Measurements from ENCODE around the gene ANKRD6. TPM values are rescaled to one million over a fixed set of nuclear protein-coding genes. Genes with fewer than 3 reads are reported as not detected.

Gene ANKRD6
- total RNA-seq, 2 experiments from 2014 or later, result 2.4 to 7.0 TPM

- no peak for TF ChIP-seq EZH2phosphoT487 (IDR thresholded peaks at IDR 0.05; ENCODE audit: borderline replicate concordance, low read depth, low read length)
- TF ChIP-seq CTCF (conservative IDR thresholded peaks at IDR 0.05; ENCODE audit: low read length), result no peak
- POLR2A ChIA-PET, result interaction anchor here (1.3 kb wide), 1 partner anchor 10 kb away, joined by 5 read pairs; no protein-coding TSS in a partner anchor
- Histone ChIP-seq H3K36me3 (ENCODE audit: insufficient read depth, low read length) (no peaks in the 10 kb centered on the region), H3K79me2 (ENCODE audit: insufficient read depth, low read depth, low read length) (no peaks in the 10 kb centered on the region), H3K9me3 (ENCODE audit: low read length) (no peaks in the 10 kb centered on the region), H3K4me1 (ENCODE audit: insufficient read depth, low read length, poor library complexity, severe bottlenecking) (no peaks in the 10 kb centered on the region), H3K27ac (ENCODE audit: low read depth, low read length, poor library complexity, severe bottlenecking) (no peak overlapping the region), H3K4me2 (ENCODE audit: low read length) (no peak overlapping the region), H3K4me3 (ENCODE audit: low read depth, low read length, poor library complexity, severe bottlenecking) (no peak overlapping the region), H2AFZ (ENCODE audit: low read length) (no peak overlapping the region), H3K9me2 (ENCODE audit: insufficient read depth, low read length) (no peaks in the 10 kb centered on the region), H4K20me1 (ENCODE audit: insufficient read depth, low read length) (no peaks in the 10 kb centered on the region)
- no peak for DNase-seq (ENCODE audit: low spot score)
- intact Hi-C loops (cut with micrococcal nuclease; ENCODE audit: unreplicated experiment), result no loop called here
- CTCF ChIA-PET (ENCODE audit: unreplicated experiment), result interaction anchor here (0.7 kb wide), 1 partner anchor 31 kb away, joined by 3 read pairs; no protein-coding TSS in a partner anchor
- no TSS peak for BruUV-seq (replicated peaks)
Observed at GRCh38 chr6:89468998-89469397, 36.0 kb downstream of the ANKRD6 start.

GRCh38 chr6:89471287-89471867, 38.4 kb downstream of the ANKRD6 start:
- Histone ChIP-seq H2AFZ (ENCODE audit: low read length) (no peak overlapping the region), H3K4me3 (ENCODE audit: low read depth, low read length, poor library complexity, severe bottlenecking) (no peak overlapping the region), H3K79me2 (ENCODE audit: insufficient read depth, low read depth, low read length) (no peaks in the 10 kb centered on the region), H3K4me1 (ENCODE audit: insufficient read depth, low read length, poor library complexity, severe bottlenecking) (no peaks in the 10 kb centered on the region), H3K9me3 (ENCODE audit: low read length) (no peaks in the 10 kb centered on the region), H3K36me3 (ENCODE audit: insufficient read depth, low read length) (no peaks in the 10 kb centered on the region), H3K9me2 (ENCODE audit: insufficient read depth, low read length) (0 out of 2 replicates have a peak, but pooled peaks cover 4% of the 10 kb centered on the region), H3K4me2 (ENCODE audit: low read length) (no peak overlapping the region), H4K20me1 (ENCODE audit: insufficient read depth, low read length) (no peaks in the 10 kb centered on the region), H3K27ac (ENCODE audit: low read depth, low read length, poor library complexity, severe bottlenecking) (no peak overlapping the region)
- no TSS peak for BruUV-seq (replicated peaks)
- POLR2A ChIA-PET, result interaction anchor here (0.7 kb wide), 3 partner anchors 26 to 390 kb away, joined by 6 to 8 read pairs (median 7); no protein-coding TSS in a partner anchor
- CTCF ChIA-PET (ENCODE audit: unreplicated experiment), result interaction anchor here (0.5 kb wide), 1 partner anchor 201 kb away, joined by 10 read pairs; no protein-coding TSS in a partner anchor
- no peak for DNase-seq (ENCODE audit: low spot score)
- intact Hi-C loops (cut with micrococcal nuclease; ENCODE audit: unreplicated experiment), result no loop called here
- no peak for TF ChIP-seq CTCF (conservative IDR thresholded peaks at IDR 0.05; ENCODE audit: low read length)
- no peak for TF ChIP-seq EZH2phosphoT487 (IDR thresholded peaks at IDR 0.05; ENCODE audit: borderline replicate concordance, low read depth, low read length)

GRCh38 chr6:89475101-89475500, 42.1 kb downstream of the ANKRD6 start:
- Histone ChIP-seq H3K36me3 (ENCODE audit: insufficient read depth, low read length) (no peaks in the 10 kb centered on the region), H3K4me1 (ENCODE audit: insufficient read depth, low read length, poor library complexity, severe bottlenecking) (no peaks in the 10 kb centered on the region), H4K20me1 (ENCODE audit: insufficient read depth, low read length) (no peaks in the 10 kb centered on the region), H3K9me2 (ENCODE audit: insufficient read depth, low read length) (0 out of 2 replicates have a peak, but pooled peaks cover 4% of the 10 kb centered on the region), H3K9me3 (ENCODE audit: low read length) (no peaks in the 10 kb centered on the region), H3K4me2 (ENCODE audit: low read length) (peak overlapping the region; percentile 24; the same call in 1 of the 2 replicates), H2AFZ (ENCODE audit: low read length) (peak overlapping the region; percentile 34; the same call in 1 of the 2 replicates), H3K79me2 (ENCODE audit: insufficient read depth, low read depth, low read length) (no peaks in the 10 kb centered on the region), H3K27ac (ENCODE audit: low read depth, low read length, poor library complexity, severe bottlenecking) (no peak overlapping the region), H3K4me3 (ENCODE audit: low read depth, low read length, poor library complexity, severe bottlenecking) (no peak overlapping the region)
- ChIA-PET CTCF (ENCODE audit: unreplicated experiment) (no interaction called here), POLR2A (no interaction called here)
- intact Hi-C loops (cut with micrococcal nuclease; ENCODE audit: unreplicated experiment), result no loop called here
- TF ChIP-seq CTCF (conservative IDR thresholded peaks at IDR 0.05; ENCODE audit: low read length), result no peak
- TF ChIP-seq EZH2phosphoT487 (IDR thresholded peaks at IDR 0.05; ENCODE audit: borderline replicate concordance, low read depth, low read length), result no peak
- no TSS peak for BruUV-seq (replicated peaks)
- DNase-seq (ENCODE audit: low spot score), result no peak
